NCI-H69 (cell line): ENCODE measurements around the gene MYH10.
"Not testable (repeated sequence)": the region's sequence is repeated elsewhere in the genome, so short reads cannot be mapped to it uniquely, and the experiment has no call there.

ENCODE experiments used
- DNase-seq: peaks from one replicate; lab custom pipeline; 2025; lab: John Stamatoyannopoulos, UW

The MYH10 gene

DNA sequence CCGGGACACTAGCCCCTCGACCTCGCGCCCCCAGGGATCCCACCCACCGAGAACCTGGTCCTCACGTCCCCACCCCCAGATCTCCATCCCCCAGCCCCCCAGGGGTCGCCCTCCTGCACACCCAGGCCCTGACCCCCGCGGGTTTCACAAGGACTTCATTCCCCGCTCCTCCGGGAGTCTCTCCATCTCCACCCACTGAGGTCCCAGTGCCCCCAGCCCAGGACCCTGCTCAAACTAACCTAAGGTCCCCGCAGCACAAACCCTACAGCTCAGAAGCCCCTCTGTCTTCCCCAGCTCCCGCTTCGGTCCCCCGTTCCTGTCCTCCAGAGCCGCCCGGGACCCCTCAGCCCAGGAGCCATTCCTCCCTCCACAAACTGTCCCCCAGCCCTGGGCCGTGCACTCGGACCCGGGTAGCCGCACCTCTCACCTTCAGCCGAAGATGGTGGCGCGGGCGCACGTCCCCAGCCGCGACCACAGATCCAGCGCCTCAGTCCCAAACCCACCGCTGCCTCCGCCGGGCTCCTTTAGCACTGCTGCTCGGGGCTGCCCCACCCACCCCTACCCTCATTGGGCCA is at the start of gene MYH10:
MYH10 (minus strand) TSS at position 499 of the 575 bp plus-strand sequence. CDS start 7,479 bp downstream, outside the sequence.
- DNase-seq: peak; percentile 43

DNA sequence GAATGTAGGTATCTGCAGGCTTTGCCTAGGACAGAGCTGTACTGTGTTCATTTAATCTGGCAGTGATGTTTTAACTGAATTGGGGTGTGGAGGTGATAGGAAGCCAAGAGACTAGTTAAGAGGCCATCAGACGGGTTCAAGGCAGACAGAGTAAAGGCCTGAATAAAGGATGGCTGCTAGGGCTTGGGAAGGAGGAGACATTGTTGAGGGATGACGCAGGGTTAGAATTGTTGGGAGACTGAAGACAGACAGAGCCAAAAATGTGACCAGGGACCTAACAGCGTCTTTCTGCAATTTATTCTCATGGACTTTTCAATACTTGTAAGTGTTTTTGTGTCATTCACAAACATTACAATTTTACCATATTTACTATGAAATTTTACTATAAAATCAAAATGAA is 48.6 kb upstream of the MYH10 start:
- no peak for DNase-seq

DNA sequence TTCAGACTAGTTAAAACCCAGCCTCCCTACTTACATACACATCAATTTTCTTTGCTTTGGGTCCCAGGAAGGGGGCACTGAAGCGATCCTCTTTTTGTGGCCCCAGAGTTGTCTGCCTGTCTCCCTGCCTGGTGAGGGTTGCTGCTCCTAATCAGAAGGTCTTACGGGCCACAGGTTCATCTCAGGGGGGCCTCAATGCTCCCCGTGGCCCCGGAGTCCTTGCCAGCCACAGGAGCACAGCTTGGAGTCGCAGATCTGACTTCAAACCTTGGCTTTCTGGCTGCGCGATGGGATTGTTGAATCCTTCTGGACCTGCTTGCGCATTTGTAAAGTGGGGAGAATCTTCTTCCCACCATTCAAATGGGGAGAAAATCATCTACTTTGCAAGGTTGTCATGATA is 44.8 kb upstream of the MYH10 start:
- no peak for DNase-seq

DNA sequence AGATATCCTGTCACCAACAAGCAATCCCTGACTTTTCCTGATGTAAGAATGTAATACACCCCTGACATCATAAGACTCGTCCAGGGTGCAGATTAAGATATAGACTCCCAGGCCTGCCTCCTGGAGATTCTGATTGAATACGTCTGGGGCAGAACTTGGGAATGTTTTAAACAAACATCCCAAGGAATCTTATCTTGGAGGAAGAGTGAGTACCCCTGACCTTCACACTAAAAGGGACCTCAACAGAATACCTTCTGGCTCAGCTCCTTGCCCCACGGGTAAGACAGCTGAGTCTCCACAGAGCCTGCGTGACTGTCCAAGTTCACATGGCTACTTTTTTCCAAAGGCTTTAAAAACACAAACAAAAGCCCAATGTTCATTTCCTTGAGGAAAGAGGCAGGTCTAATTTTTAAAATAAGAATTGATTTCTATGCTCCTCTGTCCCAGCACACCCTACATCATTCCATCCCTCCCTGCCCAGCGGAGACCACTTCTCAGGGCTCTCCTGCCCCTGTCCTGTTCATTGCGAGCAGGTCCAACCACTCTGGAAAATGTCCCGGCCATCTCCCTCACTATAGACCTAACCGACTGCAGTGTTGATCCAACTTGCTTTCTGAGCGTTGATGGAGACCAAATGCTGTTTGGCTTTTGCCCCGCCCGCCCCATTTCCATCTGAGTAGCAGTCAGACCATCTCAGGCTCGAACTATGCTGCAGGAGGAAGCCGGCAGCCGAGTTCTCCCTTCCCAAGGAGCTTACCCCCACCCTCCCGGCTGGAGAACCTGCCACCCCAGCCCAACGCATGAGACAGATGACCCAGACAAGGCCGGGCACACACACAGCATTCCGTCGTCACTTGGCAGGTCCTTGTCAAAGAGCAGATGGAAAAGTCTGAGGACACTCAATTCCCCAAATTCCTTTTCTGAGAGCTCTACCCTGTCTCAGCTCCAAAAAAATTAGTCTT is 44.1 kb upstream of the MYH10 start:
- no peak for DNase-seq

DNA sequence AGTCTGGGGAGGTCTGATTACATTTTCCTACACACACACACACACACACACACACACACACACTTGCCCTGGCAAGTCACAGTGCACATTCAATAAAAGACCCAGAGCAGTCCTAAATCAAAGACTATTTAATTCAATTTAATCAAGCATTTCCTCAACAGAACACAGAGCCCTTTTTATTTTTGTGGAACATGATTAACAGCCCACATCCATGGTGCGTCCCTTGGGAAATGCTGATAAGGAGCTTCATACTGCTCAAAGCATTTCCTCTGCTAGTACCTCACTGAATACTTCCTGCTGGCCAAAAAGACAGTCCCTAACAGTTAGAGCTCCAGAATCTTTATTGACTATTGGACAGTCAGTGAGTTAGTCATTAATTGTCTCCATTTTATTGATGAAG is 43.1 kb upstream of the MYH10 start:
- no peak for DNase-seq

DNA sequence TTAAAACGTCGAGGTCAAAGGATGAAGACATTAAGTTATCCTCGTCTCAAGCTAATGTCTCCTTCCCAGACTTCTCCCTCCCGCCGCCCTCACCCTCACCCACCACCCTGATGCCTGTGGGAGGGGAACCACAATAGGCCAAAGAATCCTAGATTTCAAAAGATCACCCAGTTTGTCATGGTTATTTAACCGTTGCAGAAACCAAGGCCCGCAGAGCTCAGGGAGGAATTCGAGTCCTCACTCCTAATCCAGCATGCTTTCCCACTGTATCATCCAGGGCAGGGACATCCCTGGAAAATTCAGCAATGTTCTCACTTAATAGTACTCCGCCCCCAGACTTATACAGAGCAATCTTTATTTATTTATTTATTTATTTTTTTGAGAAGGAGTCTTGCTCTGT is 41.8 kb upstream of the MYH10 start:
- DNase-seq: no peak

DNA sequence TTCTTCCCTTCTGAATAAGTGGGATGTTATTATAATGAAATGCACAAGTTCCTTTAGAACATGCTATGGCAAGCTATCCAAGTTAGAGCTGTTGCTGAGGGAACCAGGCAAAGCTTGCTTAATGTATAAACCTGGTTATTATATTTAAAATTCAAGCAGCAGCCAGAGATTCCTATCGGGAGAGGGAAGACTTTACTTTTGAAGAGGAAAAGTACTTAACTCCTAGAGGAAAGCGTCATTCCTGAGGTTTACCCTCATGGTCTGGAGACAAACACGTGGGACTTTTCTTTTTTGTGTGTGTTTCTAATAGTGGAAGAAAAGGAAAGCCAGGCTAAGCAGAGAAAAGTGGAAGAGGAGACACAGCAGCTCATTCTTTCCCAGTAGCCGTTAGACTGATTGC is 39.9 kb upstream of the MYH10 start:
- DNase-seq: no peak

DNA sequence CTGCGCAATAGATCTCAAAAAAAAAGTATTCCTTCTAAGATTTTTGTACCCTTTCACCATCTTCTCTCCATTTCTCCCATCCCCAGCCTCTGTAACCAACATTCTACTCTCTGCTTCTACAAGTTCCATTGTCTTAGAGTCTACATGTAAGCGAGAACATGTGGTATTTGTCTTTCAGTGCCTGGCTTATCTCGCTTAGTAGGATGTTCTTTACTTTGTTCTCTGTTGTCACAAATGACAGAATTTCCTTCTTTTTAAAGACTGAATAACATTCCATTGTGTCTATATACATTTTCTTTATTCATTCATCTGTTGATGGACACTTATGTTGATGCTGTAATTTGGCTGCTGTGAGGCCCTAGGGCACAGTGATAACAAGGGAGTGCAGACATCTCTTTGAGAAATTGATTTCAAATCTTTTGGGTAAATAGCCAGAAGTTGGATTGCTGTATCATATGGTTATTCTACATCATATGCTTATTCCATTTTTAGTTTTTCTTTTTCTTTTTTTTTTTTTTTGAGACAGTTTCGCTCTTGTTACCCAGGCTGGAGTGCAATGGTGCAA is 37.7 kb upstream of the MYH10 start:
- no peak for DNase-seq

DNA sequence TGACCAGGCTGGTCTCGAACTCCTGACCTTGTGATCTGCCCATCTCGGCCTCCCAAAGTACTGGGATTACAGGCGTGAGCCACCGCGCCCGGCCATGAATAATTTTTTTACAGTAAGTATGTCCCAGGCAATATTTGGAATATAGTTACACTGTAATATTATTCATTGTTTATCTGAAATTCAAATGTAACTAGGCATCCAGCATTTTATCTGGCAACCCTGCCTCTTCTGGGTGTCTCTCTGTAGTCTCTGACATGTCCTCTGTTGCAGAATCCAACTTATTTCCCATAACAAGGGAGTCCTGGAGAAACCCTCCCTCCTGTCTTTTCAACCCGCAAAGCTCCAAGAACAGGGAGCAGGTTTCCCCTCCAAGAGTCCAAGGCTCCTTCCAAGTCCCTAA is 36.9 kb upstream of the MYH10 start:
- no peak for DNase-seq

DNA sequence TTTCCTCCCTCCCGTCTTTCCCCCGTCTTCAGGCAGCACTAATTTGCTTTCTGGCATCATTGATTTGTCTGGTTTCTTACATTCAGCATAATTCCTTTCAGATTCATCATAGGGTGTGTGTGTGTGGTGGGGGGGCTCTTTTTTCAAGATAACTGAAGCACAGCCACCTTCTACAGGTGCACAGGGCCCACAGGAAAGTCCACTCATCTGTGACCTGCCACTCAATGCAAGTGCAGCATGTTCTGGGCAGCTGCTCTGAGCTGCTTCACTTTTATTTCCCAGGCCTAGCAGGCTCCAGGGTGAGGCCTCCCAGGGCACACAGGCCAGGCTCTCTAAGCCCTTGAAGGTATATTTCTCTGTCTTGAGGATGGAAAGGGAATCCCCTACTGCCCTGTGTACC is 35.2 kb upstream of the MYH10 start:
- DNase-seq: no peak

DNA sequence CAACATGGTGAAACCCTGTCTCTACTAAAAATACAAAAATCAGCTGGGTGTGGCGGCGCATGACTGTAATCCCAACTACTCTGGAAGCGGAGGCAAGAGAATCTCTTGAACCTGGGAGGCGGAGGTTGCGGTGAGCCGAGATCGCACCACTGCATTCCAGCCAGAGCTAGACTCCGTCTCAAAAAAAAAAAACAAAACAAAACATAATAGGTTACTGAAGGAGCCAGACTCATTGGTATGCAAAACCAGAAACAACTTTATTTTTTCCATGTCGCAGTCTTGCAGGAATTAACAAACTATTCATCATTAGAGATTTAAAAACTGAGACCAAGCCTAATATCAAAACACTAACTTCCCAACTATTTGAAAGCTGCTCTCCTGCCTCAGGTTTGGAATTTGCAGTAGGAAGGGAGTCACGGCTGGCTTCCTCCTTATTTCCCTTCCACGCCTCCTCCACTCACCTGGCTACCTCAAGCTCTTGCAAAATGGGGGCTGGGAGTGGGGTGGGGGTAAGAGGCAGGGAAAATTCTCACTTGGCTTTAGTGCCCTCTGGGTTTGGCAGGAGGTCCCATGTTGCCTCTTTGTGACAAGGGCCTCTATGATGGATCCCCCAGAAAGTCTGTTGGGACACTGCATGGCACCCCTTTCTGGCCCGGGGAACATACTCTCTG is 34.1 kb upstream of the MYH10 start:
- DNase-seq: no peak

DNA sequence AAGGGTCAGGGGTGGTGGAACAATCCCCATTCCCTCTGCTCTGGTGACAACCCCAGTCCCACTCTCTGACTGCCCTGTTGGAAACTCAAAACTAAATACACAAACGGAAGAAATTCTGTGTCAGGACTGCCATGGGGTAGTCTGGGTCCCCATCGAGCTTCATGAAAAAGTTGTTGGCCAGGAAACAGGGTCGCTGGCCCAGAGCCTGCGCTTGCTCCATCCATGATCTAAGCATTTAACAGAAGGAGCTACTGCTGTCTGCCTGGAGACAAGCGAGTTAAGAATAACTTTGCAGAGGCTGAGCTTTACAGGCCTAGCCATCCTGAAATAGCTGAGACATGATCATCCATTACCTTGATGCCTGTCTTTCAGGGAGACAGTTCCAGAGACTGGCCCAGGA is 32.4 kb upstream of the MYH10 start:
- DNase-seq: no peak

DNA sequence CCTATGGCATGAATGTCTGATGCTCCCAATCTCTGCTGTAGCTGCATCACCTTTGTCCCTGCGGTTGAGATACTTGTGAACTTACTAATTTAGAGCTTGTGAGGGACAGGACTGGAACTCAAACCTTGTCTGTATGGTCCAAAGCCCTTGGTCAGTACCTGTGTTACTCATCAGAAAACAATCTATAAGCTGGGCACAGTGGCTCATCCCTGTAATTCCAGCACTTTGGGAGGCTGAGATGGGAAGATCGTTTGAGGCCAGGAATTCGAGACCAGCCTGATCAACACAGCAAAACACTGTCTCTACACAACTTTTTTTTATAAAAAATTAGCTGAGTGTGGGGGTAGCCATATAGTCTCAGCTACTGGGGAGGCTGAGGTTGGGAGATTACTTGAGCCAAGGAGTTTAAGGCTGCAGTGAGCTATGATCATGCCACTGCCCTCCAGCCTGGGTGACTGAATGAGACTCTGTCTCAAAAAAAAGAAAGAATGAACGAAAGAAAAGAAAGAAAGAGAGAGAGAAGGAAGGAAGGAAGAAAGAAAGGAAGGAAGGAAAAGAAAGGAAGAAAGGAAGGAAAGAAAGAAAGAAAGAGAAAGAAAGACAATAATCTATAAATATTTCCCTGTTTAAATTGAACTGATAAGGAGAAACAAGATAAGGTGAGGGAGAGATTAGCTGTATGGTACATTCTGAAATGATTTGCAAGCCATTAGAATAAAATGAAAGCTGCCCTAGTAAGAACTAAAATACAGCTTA is 31.7 kb upstream of the MYH10 start:
- DNase-seq: no peak

DNA sequence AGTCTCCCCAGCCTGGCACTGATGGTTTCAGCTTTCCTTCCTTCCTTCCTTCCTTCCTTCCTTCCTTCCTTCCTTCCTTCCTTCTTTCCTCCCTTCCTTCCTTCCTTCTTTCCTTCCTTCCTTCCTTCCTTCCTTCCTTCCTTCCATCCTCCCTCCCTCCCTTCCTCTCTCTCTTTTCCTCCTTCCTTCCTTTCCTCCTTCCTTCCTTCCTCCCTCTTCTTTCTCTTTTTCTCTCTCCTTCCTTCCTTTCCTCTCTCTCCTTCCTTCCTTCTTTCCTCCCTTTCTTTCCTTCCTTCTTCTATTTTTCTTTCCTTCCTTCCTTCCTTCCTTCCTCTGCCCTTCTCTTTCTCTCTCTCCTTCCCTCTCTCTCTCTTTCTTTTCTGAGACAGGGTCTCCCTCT is 30.2 kb upstream of the MYH10 start:
- DNase-seq: not testable (repeated sequence)

DNA sequence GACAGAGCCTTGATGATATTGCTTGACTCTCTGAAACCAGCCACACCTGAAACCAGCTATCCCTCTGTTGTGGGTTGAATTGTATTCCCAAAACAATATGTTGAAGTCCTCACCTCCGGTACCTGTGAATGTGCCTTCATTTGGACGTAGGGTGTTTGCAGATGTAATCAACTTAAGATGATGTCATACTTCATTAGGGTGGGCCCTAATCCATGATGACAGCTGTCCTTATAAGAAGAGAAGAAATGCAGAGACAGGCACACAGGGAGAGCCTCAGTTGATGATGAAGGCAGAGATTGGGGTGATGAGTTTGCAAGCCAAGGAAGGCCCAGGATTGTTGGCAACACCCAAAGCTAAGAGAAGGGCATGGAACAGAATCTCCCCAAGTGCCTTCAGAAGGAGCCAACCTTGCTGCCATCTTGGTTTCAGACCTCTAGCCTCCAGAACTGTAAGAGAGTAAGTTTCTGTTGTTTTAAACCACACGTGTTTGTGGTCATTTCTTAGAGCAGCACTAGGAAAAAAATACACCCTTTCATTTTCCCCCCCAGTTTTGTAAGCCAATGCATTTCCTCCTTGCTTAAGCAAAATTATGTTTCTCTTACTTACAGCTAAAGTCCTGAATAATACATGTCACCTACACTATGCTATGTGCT is 29.4 kb upstream of the MYH10 start:
- DNase-seq: no peak

DNA sequence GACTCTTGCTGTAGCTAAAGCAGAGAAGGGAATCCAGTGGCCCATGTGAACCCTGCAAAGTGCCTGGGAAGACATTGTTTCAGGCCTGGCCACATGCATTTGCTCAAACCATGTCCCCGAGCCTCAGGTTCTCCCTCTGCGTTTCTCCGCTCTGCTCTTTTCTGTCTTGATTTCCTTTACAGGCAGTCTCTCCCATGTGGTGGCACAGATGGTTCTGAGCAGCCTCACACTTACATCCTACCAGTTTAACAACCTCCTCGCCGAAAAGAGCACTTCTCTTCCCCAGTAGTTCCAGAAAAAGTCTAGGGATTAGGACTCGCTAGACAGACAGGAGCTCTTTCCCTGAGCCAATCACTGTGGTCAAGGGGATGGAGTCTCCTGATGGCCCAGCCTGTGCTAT is 28.3 kb upstream of the MYH10 start:
- no peak for DNase-seq

DNA sequence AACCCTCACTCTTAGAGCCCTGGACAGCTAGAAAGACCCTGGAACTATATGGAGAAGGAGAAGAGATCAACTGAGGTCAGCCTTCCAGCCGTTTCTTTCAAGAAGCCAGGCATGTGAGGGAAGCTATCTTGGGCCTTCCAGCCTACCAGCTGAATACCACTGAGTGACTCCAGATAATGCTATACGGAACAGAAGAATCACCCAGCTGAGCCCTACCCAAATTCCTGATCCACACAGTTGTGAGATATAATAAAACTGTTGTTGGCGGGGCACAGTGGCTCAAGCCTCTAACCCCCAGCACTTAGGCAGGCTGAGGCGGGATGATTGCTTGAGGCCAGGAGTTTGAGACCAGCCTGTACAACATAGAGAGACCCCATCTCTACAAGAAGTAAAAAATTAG is 26.2 kb upstream of the MYH10 start:
- no peak for DNase-seq

DNA sequence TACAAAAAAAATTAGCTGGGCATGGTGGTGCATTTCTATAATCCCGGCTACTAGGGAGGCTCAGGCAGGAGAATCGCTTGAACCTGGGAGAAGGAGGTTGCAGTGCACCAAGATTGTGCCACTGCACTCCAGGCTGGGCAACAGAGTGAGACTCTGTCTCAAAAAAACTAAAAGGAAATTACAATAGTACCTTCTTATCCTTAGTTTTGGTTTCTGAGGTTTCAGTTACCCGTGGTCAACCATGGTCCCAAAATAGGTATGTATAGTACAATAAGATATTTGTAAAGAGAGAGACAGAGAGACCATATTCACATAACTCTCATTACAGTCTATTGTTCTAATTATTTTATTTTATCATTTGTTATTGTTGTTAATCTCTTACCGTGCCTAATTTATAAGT is 24.3 kb upstream of the MYH10 start:
- DNase-seq: no peak

DNA sequence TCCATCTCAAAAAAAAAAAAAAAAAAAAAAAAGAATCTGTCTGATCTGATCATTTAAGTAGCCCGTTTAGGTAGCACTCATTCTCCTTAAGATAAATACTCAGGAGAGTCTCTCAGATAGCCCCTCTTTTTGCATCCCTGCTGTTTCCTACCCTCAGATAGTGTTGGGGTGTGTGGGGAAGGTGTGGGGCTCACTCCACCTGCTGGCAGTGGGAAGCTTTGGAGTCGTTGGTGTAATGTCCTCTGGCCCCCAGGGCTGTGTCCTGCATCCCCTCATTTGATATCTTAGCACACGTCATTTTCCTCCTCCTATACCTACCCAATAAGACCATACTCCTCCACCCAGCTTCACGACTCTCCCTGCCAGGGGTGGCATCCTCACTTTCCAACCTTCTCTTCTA is 20.5 kb upstream of the MYH10 start:
- no peak for DNase-seq

DNA sequence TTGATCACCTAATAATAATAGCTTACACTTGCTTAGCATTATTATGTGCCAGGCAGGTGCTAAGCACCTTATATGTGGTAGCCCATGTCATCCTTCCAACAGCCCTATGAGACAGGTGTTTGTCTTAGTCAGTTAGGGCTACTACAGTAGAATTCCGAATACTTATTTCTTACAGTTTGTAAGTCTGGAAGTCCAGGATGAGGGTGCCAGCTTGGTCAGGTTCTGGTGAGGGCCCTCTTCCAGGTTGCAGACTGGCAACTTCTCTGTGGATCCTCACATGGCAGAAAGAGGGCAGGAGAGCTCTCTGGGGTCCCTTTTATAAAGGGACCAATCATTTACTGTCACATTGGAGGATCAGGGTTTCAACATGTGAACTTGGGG is 19.6 kb upstream of the MYH10 start:
- DNase-seq: no peak
